GM06990 (cell line): ENCODE data around the gene CCT4.
"Not testable (repeated sequence)": the region's sequence is repeated elsewhere in the genome, so short reads cannot be mapped to it uniquely, and the experiment has no call there.

Source experiments
- DNase-seq: peaks from one replicate; pipeline ENCODE4 v3.0.0-alpha.2; 2011; ENCODE audit not compliant: insufficient read length; ENCODE audit errors: extremely low read depth
- H3K27me3 ChIP-seq: replicated peaks from 2 replicates; pipeline ENCODE4 v1.6.0; 2011; ENCODE audit warnings: low read length; ENCODE audit not compliant: control insufficient read depth, insufficient read depth
- H3K36me3 ChIP-seq: 2 replicates; pipeline ENCODE4 v1.5.1; 2011; ENCODE audit warnings: low read length; ENCODE audit not compliant: control insufficient read depth, insufficient read depth
- H3K4me3 ChIP-seq: replicated peaks from 2 replicates; pipeline ENCODE4 v1.5.1; 2011; ENCODE audit warnings: low read depth, mild to moderate bottlenecking, control low read depth, low read length
- TF ChIP-seq, protein P1 (sequence below): IDR thresholded peaks from 2 replicates; pipeline ENCODE4 v1.5.1; 2011; ENCODE audit warnings: low read length, control low read depth, mild to moderate bottlenecking, inconsistent platforms; ENCODE audit not compliant: insufficient read depth, poor library complexity, severe bottlenecking

CCT4 gene

DNA sequence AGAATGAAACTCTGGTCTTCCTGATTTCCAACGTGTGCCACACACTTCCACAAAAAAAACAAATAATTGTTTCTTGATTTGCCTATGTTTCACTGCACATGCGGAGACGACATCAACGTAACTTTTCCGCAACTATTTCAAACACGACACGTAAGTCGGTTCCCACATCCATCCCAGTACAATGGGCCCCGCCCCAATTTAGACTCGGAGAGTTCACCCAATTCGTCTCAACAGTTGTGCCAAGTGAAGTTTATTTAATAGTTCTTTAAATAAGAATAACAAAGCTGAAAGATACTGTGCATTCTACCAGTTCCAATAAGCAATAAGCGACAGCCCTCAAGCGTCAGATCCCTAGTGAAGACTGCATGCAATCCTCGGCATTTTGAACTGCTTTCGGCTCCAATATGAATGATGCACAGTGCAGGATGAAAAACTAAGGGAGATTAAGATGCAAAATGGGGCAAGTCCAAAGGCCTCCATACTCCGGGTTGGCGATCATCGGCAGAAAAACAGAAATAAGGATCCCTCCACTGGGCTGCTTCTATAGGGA, 664 bp downstream of the CCT4 start:
- H3K36me3 ChIP-seq: peaks cover 3% of the 10 kb centered on the region

DNA sequence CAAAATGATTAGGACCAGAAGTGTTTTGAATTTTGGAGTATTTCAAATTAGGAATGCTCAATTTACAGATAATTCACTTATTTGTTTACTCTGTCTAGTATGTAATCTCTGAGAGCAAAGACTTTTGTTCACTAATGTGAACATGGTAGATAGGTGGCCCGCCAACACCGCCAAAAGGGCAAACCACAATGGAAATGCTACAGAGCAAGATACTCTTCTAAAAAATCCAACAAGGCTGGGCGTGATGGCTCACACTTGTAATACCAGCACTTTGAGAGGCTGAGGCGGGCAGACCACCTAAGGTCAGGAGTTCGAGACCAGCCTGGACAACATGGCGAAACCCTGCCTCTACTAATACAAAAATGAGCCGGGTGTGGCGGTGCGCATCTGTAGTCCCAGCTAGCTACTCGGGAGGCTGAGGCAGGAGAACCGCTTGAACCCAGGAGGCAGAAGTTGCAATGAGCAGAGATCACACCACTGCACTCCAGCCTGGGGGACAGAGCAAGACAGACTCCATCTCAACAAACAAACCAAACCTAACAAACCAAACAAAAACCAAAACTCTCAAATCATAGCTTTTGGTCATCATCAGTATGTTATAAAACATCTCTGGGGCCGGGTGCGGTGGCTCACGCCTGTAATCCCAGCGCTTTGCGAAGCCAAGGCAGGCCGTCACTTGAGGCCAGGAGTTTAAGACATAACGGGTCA, 2.4 kb downstream of the CCT4 start:
- no peak for DNase-seq
- TF ChIP-seq, protein P1, sequence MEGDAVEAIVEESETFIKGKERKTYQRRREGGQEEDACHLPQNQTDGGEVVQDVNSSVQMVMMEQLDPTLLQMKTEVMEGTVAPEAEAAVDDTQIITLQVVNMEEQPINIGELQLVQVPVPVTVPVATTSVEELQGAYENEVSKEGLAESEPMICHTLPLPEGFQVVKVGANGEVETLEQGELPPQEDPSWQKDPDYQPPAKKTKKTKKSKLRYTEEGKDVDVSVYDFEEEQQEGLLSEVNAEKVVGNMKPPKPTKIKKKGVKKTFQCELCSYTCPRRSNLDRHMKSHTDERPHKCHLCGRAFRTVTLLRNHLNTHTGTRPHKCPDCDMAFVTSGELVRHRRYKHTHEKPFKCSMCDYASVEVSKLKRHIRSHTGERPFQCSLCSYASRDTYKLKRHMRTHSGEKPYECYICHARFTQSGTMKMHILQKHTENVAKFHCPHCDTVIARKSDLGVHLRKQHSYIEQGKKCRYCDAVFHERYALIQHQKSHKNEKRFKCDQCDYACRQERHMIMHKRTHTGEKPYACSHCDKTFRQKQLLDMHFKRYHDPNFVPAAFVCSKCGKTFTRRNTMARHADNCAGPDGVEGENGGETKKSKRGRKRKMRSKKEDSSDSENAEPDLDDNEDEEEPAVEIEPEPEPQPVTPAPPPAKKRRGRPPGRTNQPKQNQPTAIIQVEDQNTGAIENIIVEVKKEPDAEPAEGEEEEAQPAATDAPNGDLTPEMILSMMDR: no peak
- Histone ChIP-seq H3K4me3 (peak overlapping the region; percentile 95), H3K36me3 (peaks cover 8% of the 10 kb centered on the region), H3K27me3 (no peaks in the 10 kb centered on the region)

More for the DNA sequence above, 664 bp downstream of the CCT4 start:
- DNase-seq: no peak
- TF ChIP-seq, protein P1: no peak
- no peaks in the 10 kb centered on the region for H3K27me3 ChIP-seq
- H3K4me3 ChIP-seq: peak overlapping the region; percentile 95

DNA sequence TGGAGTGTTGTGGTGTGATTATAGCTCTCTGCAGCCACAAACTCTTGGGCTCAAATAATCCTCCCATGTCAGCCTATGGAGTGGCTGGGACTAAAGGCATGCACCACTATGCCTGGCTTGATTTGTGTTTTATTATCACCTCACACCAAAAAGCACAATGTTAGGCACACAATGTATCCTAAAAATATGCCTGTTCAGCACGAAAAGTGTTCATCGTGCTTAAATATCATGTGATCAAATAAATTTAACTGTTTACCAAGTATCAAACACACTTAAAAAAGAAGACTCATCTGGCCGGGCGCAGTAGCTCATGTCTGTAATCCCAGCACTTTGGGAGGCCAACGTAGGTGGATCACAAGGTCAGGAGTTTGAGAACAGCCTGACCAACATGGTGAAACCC, 5.6 kb downstream of the CCT4 start:
- Histone ChIP-seq H3K4me3 (no peak overlapping the region), H3K27me3 (no peaks in the 10 kb centered on the region), H3K36me3 (peaks cover 12% of the 10 kb centered on the region)
- no peak for DNase-seq
- TF ChIP-seq, protein P1: no peak

DNA sequence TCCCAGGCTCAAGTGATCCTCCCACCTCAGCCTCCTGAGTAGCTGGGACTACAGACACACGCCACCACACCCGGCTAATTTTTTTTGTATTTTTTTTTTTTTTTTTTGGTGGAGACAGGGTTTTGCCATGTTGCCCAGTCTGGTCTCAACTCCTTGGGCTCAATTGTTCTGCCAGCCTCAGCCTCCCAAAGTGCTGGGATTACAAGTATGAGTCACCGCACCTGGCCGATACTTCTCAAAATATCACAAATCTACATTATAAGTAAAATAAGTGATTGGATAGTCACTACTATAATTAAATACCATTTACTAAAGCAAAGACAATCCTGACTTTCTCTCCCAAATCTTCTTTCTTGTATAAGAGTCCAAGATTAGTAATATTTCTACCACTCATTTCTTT, 9.1 kb downstream of the CCT4 start:
- peaks cover 10% of the 10 kb centered on the region for H3K36me3 ChIP-seq
- H3K27me3 ChIP-seq, H3K4me3 ChIP-seq, DNase-seq: not testable (repeated sequence)

DNA sequence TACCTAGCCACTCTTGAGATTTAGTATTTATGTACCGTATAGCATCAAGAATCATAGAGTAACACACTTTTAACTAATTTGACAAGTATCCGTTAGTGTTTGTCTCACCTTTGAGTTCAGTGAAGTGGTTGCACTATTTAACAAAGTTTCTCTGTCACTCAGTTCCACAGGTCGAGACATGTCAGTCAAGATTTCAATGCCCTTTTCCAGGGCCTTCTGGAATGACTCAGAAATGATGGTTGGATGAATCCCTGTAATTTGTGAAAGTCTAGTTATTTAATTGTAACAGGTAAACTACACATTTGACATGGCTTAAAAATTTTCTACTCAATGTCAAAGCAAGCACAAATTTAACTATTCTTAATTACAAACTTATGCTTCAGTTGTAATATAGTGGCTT, 9.7 kb downstream of the CCT4 start:
- Histone ChIP-seq H3K36me3 (peaks cover 10% of the 10 kb centered on the region), H3K4me3 (no peak overlapping the region), H3K27me3 (no peaks in the 10 kb centered on the region)
- DNase-seq: no peak
- TF ChIP-seq, protein P1: no peak

DNA sequence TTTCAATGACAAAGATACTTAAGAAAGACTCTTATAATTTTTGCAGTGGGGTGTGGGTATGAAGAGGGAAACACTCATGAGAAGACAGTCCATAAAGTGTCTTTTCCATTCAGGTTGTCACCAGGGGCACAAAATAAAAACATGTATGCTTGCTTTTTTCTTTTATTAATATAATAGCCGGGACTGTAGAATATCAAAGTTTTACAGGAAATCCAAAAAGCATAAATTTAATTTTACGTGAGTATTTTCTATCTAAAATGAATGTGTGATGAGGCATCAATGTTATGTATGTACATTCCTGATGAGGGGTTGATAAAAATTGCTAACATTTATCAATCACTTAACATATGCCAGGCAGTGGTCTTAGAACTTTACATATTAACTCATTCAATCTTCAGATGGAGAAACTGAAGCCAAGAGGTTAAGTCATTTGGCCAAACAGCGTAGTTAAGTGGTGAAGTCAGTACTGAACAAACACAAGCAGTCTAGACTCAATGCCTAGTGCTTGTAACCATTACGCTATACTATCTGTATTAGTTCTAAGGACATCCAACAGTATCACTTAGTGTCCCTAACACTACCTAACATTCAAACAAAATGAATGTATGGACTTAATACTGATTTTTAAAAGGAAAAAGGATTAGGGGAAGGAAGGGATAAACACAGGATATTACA, 10.7 kb downstream of the CCT4 start:
- no peak overlapping the region for H3K4me3 ChIP-seq
- no peaks in the 10 kb centered on the region for H3K27me3 ChIP-seq
- TF ChIP-seq, protein P1: no peak
- peaks cover 8% of the 10 kb centered on the region for H3K36me3 ChIP-seq
- DNase-seq: no peak
